Fibroblast of peridontal ligament (primary cell): Measurements from ENCODE around the gene UPK3BL1.
"Not testable (repeated sequence)": the region's sequence is repeated elsewhere in the genome, so short reads cannot be mapped to it uniquely, and the experiment has no call there.

Experiments
- DNase-seq: peaks from one replicate; pipeline ENCODE4 v3.0.0-alpha.2; 2010; ENCODE audit errors: extremely low read depth

The UPK3BL1 gene

GRCh38 chr7:102627271-102627904 is 15.2 kb downstream of the UPK3BL1 start:
- DNase-seq: not testable (repeated sequence)

DNA sequence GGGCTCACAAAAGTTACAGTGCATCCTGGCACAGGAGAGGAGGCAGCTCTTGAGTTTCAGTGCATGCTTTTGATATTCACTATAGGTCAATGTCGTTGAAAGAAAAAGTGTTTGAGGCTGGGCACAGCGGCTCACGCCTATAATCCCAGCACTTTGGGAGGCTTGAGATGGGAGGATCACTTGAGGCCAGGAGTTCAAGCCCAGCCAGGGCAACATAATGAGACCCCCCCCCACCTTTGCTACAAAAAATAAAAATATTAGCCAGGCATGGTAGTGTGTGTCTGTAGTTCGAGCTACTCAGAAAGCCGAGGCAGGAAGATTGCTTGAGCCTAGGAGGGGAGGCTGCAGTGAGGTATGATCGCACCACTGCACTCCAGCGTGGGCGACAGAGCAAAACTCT is 24.5 kb downstream of the UPK3BL1 start:
- DNase-seq: not testable (repeated sequence)

DNA sequence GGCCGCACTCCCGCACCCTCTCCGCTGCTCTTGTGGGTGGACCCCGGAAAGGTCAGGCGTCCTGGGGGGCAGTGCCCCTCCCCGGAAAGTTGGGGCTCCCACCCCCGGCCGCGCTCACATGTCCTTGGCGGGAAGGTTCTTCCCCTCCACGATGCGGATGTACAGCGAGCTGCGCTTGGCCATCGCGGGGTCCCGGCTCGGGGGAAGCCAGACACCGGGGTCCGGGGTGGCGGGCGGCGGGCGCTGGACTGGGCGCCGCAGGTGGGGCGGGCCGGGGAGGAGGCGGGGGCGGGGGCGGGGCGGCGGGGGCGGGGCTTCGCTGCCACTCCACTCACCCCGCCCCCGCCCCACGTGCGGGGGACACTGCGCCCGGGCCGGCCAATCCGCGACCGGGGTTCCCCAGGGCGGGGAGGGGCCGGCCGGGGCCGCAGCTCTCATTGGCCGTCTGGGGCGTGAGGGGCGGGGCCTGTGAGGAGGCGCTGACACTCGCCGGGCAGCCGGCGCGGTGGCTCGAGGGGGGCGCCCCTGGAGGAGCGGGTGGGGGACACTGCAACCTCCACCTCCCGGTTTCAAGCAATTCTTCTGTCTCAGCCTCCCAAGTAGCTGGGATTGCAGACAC is 26.0 kb downstream of the UPK3BL1 start, which contains the start of gene RASA4:
Gene RASA4 (minus strand): TSS at position 250 of the 619 bp plus-strand sequence. CDS start 67 bp downstream, at position 183.
- DNase-seq: not testable (repeated sequence)

GRCh38 chr7:102615930-102616329 is 26.7 kb downstream of the UPK3BL1 start:
- not testable (repeated sequence) for DNase-seq

DNA sequence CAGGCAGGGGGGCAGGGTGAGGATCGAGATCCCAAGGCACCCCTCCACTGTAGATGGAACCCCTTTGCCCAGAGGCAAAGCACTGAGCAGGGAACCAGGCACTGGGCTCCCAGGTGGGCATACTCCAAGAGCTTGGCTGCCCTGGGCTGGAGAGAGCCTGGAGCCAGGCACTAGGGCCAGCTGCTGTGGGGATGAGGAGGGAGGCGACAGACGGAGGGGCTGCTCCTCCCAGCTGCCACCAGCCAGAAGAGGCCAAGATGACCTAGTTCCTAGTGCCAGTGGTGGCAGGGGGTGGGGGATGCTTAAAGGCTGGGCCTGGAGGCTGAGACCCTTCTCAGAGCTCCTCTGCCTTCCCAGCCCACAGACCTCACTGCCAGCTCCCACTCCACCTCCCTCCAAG is 27.7 kb downstream of the UPK3BL1 start:
- not testable (repeated sequence) for DNase-seq

DNA sequence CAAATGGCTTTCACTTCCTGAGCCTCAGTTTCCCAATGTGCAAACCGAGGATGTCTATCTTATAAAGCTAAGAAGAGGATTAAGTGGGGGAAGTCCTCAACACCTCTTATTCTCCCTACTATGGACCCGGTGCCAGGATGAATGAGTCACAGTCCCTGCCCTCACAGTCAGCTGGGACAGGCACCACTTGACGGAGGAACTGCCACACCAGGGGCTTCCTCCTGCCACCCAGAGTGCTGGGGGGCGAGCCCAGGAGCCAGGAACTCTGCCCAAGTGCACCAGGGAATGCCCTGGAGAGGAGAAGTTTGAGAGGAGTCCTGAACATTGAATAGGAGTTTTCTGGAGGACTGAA is 28.3 kb downstream of the UPK3BL1 start:
- not testable (repeated sequence) for DNase-seq

DNA sequence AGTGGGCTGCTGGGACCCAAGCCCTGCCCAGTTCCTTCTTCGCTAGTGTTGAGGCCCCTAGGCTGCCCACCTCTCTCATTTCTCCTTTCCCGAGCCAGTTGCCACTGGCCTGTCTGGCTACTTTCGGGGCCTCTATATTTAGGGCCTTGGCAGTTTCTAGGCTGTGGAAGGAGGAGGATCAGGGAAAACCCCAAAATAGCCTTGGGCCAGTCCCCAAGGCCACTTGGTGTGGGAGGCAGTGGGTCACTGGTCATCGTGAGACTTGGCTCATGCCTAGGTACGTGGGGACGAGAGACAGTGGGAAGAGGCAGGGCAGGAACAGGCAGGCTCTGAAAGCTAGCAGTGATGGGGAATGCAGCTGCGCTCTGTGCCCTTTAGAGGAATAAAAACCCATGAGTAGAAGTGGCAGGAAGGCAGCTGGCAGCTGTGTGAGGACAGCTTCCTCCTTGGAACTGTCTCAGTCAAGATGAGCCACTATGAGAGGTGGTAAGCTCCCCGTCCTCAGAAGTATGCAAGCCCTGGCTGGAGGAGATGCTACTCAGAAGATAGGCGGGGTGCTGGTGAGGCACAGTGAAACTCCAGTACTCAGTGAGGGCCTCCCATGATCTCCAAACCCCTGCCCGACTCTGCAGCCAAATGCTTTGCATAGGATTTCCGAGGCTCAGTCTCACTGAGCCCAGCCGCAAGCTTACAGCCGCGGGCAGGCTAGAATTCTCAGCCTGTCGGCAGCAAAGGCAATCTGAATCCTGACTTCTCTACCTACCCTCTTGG is 28.8 kb downstream of the UPK3BL1 start:
- DNase-seq: not testable (repeated sequence)

DNA sequence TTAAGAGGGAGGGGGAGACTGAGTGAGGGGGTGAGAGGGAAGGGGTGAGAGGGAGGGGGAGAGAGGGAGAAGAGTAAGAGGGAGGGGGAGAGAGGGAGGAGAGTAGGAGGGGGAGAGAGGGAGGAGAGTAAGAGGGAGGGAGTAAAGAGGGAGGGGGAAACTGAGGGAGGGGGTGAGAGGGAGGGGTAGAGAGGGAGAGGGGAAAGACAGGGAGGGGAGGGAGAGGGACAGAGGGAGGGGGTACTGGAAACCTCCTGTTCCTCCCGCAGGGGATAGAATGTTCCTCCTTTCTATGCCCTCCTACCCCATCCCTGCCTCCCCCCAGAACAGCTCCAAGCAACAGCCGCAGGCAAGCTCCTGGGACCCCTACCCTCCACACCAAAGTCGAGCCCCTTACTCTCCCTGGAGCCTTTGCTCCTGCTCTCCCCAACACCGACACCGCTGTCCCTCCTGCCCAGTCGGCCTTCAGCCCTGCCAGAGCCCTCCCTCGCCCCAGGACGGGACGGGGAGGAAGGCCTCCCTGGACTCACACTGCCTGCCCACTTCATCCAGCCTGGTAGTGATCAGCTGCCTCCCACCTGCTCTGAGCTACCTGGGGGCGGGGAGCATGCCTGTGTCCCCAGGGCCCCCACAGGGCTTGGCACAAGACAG is 30.8 kb downstream of the UPK3BL1 start:
- peak; percentile 1 for DNase-seq

DNA sequence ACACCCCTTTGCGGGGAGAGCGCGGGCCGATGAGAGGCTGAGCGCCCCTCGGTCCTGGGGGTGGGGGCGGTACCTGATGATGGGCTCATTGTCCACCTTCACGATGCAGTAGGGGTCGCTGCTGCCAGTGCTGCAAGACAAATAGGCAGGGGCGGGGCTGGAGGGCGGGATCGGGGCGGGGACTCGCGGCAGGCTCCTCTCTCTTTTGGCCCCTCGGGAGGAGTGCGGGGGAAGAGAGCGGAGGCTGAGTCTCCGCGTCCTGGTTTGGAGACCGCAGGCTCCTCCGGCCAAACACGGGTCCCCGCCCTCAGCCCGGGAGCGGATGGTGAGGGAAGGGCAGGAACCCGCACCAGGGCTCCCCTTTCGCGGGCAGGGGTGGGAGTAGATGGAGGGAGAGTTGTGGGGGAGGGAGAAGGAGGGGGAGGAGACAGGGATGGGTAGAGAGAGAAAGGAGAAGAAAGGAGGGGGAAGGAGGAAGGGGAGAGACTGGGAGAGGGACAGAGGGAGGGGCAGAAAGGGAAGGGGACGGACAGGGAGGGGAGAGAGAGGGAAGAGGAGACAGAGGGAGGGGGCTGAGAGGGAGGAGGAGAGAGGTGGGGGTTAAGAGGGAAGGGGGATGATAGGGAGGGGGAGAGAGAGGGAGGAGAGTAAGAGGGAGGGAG is 31.4 kb downstream of the UPK3BL1 start:
- not testable (repeated sequence) for DNase-seq

- not testable (repeated sequence) for DNase-seq
Observed at GRCh38 chr7:102610441-102610840, 32.1 kb downstream of the UPK3BL1 start.

GRCh38 chr7:102609734-102610133 is 32.9 kb downstream of the UPK3BL1 start:
- not testable (repeated sequence) for DNase-seq

DNA sequence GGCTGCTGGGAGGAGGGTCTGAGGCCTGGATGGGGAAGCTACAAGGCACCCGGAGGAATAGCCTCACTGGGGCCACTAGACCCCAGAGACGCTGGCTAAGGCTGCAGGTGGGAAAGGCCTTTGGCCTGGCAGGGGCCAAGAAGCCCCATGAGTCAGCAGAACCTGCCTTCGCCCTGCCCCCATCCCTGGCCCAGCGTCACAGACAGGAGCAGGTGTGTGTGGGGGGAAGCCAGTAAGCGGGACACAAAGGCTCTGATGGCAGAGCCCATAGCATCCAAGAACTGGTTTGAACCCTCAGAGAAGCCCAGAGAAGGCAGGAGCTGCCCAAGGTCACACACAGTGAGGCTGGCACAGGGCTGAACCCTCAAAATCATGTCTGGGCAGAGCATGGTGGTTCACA is 35.7 kb downstream of the UPK3BL1 start:
- DNase-seq: not testable (repeated sequence)

- DNase-seq: not testable (repeated sequence)
Observed at GRCh38 chr7:102604431-102605145, 38.0 kb downstream of the UPK3BL1 start.

- not testable (repeated sequence) for DNase-seq
Observed at GRCh38 chr7:102602317-102602716, 40.3 kb downstream of the UPK3BL1 start.

DNA sequence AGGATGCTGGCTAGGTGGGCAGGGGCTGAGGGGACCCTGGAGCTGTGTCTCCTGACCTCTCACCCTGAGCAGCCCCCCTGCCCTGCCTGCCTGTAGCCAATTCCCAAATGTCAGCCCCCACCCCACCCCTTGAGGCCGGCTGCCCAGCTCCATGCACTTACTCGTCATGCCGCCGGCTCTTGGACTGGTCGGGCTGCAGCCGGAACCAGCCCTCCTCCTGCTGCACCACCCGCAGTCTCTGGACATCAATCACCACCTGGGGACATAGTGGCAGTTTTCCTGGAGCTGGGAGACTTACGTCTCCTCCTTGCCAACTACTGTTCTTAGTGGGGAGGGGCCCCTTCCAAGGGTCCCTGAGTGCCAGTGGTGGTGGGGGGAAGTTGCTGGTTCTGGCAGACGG is 42.9 kb downstream of the UPK3BL1 start:
- not testable (repeated sequence) for DNase-seq

GRCh38 chr7:102596036-102596435 is 46.6 kb downstream of the UPK3BL1 start:
- DNase-seq: not testable (repeated sequence)

DNA sequence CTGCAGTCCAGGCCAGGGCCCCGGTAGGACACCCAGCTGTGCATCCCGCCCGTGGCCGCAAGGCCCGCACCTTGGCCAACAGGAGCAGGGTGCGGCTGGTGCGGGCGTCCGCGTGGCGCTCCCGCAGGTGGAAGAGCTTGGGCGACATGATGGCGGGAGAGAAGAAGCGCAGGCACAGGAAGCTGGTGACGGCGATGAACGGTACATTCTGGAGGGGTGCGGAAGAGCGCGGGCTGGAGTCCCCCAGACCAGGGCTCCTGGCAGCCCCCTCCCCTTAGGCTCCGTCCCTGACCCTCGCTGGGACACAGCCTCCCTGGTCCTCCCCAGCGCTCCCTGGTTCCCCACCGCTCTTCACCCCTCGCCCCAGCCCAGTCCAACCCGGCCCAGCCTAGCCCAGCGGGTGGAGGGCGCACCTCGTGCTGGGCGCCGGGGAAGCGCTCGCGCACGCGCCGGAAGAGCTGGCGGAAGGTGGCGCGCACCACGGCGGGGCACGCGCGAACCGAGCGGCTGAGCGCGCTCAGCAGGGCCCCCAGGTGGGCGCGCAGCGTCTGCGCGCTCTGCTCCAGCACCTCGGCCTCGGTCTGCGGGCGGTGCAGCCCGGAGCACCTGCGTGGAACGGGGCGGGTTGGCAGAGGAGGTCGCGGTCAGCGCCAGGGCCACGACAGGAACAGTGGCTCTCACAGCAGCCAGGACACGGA is 48.8 kb downstream of the UPK3BL1 start:
- DNase-seq: not testable (repeated sequence)

GRCh38 chr7:102592477-102593019 is 50.0 kb downstream of the UPK3BL1 start:
- DNase-seq: not testable (repeated sequence)

DNA sequence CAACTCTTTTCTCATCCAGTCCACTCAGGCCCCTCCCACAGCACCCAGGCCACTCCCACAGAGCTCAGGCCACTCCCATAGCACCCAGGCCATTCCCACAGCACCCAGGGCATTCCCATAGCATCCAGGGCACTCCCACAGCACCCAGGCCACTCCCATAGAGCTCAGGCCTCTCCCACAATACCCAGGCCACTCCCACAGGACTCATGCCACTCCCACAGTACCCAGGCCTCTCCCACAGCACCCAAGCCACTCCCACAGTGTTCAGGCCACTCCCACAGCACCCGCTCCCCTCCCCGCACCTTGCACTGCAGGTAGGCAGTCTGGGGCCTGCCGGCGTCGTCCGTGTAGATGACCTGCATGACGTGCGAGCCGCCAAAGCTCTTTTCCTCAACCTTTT is 52.7 kb downstream of the UPK3BL1 start:
- DNase-seq: not testable (repeated sequence)
